GM21528 (cell line): ENCODE results near the gene ASIC4.

Experiments
- ATAC-seq: cut with Tn5 transposase; IDR thresholded peaks from one replicate; pipeline ENCODE4 v1.9.1; 2021; ENCODE audit warnings: mild to moderate bottlenecking, moderate library complexity; ENCODE audit not compliant: unreplicated experiment, low FRiP score

Gene ASIC4

GRCh38 chr2:219514196-219514761 is at the start of gene ASIC4:
ASIC4 (plus strand) TSS chr2:219514482; CDS start chr2:219514725, 243 bp downstream.
- no peak for ATAC-seq

GRCh38 chr2:219465659-219466561 is 48.4 kb upstream of the ASIC4 start:
- no peak for ATAC-seq

GRCh38 chr2:219466816-219467735 is 47.2 kb upstream of the ASIC4 start:
- no peak for ATAC-seq

GRCh38 chr2:219467736-219468075 is 46.6 kb upstream of the ASIC4 start:
- no peak for ATAC-seq

- no peak for ATAC-seq
These were observed 45.7 kb upstream of the ASIC4 start for GRCh38 chr2:219468410-219469185.

- no peak for ATAC-seq
These were observed 45.0 kb upstream of the ASIC4 start for GRCh38 chr2:219469186-219469724.

- no peak for ATAC-seq
These were observed 43.9 kb upstream of the ASIC4 start for GRCh38 chr2:219470429-219470828.

GRCh38 chr2:219471476-219472371 is 42.6 kb upstream of the ASIC4 start:
- ATAC-seq, result no peak

GRCh38 chr2:219472629-219473187 is 41.6 kb upstream of the ASIC4 start:
- no peak for ATAC-seq

- no peak for ATAC-seq
These were observed 40.8 kb upstream of the ASIC4 start for GRCh38 chr2:219473511-219473910.

GRCh38 chr2:219474285-219475060 is 39.8 kb upstream of the ASIC4 start:
- ATAC-seq, result no peak

- no peak for ATAC-seq
These were observed 39.0 kb upstream of the ASIC4 start for GRCh38 chr2:219475278-219475677.

GRCh38 chr2:219475697-219476651 is 38.3 kb upstream of the ASIC4 start:
- ATAC-seq, result no peak

- ATAC-seq, result no peak
These were observed 37.6 kb upstream of the ASIC4 start for GRCh38 chr2:219476652-219477151.

- no peak for ATAC-seq
These were observed 37.1 kb upstream of the ASIC4 start for GRCh38 chr2:219477179-219477578.

- no peak for ATAC-seq
These were observed 36.5 kb upstream of the ASIC4 start for GRCh38 chr2:219477815-219478214.

GRCh38 chr2:219478916-219479315 is 35.4 kb upstream of the ASIC4 start:
- ATAC-seq, result no peak
